ENCODE data around the gene HYKK. TPM values are rescaled to one million over a fixed set of nuclear protein-coding genes. Genes with fewer than 3 reads are reported as not detected.

HYKK gene
- total RNA-seq, 1 donor from 2014 or later, result 1.2 TPM

Other genes starting within 250 kb of the HYKK start
- gene DNAJA4, start 243.0 kb upstream of the HYKK start, total RNA-seq, result 30.4 TPM
- gene SKIC8, start 208.0 kb upstream of the HYKK start, total RNA-seq, result 55.4 TPM
- gene CRABP1, start 167.2 kb upstream of the HYKK start, total RNA-seq, result 10.5 TPM
- 76.9 TPM for gene IREB2, start 69.4 kb upstream of the HYKK start, total RNA-seq
- 121 TPM for gene PSMA4, start 32.9 kb downstream of the HYKK start, total RNA-seq
- 4.8 TPM for gene CHRNA5, start 57.9 kb downstream of the HYKK start, total RNA-seq
- 0.31 TPM for gene CHRNA3, start 113.4 kb downstream of the HYKK start, total RNA-seq
- 1.1 TPM for gene CHRNB4, start 133.6 kb downstream of the HYKK start, total RNA-seq